ENCODE measurements around the gene LIPT1.
"Not testable (repeated sequence)": the region's sequence is repeated elsewhere in the genome, so short reads cannot be mapped to it uniquely, and the experiment has no call there.

Gene LIPT1

DNA sequence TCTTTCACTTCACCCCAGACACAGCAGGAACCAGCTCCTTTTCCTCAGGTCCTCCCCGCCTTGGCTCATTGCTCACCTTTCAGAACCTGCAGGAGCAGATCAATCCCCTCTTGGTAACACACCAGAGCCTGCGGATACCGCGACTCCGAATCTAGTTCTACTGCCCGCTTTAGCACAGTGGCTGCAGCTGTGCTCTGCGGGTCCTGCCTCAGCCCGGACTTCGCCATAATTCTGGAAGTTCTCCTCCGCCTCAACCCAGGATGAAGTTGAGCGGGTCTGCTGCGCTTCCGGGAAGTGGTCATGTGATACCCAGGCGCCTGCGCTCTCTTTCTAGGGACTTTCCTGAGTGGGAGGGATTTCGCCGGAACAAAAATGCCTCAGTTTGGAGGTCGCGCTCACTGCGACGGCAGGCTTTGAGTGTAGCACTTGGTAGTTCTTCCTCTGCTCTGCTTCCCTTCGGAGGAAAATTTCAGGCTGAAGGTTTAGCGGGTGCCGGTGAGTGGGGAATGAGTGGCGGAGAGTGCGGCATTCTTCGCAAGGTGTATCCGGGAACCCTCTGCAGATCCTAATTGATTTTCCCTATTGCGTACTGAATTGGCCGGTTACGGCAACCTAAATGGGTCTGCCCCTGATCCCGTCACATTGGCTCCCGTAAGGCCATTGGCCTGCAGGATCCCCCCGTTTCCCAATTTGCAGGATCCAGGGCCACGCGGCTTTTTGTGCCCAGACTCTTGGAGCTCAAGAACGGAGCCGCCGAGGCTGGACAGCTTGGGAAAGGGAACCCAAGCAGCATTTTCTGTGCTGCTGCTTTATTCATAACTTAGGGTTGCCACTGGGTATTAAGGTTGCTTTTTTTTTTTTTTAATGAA lies 26.2 kb downstream of the LIPT1 start, which contains the start of the genes MITD1 and MRPL30:
MITD1 (minus strand) TSS at position 304 of the 869 bp plus-strand sequence; CDS start at position 227, 77 bp downstream.
MRPL30 (plus strand) TSS at position 430 of the 869 bp plus-strand sequence. CDS start 5,020 bp downstream, outside the sequence.
- DNase-seq, result peak; percentile 90

GRCh38 chr2:99181624-99182000 lies 26.8 kb downstream of the LIPT1 start:
- DNase-seq, result no peak

GRCh38 chr2:99183025-99183424 lies 28.3 kb downstream of the LIPT1 start:
- DNase-seq, result no peak

DNA sequence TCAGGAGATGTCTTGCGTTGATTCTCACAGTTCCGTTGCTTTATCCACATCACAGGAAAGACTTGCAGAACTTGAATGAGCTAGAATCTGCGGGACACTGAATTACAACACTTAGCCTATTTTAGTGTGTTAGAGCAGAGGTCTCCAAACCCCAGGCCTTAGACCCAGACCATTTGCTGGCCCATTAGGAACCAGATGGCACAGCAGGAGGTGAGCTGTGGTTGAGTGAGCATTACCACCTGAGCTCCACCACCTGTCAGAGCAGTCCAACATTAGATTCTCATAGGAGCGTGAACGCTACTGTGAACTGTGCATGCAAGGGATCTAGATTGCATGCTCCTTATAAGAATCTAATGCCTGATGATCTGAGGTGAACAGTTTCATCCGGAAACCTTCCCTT lies 30.0 kb downstream of the LIPT1 start:
- no peak for DNase-seq

DNA sequence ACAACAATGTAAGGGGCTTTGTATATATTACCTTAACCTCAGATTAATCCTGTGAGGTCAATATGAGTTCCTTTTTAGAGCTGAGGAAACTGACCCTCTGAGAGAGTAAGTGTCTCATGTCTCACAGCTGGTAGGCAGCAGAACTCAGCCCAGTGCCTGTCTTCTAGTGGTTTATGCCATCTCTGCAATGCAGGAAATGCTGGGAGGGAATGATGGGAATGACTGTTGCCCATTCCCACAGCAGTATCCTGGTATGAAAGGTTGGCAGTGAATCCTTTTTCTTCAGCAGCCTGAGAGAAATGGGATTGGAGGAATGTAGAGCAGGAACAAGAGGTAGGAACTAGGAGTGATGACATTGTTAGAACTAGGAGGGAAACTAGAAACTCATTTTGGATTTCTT lies 32.2 kb downstream of the LIPT1 start:
- no peak for DNase-seq

GRCh38 chr2:99188357-99188756 lies 33.6 kb downstream of the LIPT1 start:
- no peak for DNase-seq

DNA sequence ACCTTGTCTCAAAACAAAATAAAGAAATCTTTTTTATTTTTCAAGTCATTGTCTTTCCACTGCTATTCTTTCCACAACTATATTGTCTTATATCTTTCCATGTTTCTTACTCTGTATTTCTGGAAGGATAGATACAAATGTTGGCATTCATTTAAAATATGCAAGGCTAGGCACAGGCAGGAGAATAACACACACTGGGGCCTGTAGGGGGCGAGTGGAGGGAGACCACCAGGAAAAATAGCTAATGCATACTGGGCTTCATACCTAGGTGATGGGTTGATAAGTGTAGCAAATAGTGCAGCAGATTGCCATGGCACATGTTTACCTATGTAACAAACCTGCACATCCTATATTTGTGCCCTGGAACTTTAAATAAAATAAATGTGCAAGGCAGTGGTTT lies 35.8 kb downstream of the LIPT1 start:
- DNase-seq, result no peak

DNA sequence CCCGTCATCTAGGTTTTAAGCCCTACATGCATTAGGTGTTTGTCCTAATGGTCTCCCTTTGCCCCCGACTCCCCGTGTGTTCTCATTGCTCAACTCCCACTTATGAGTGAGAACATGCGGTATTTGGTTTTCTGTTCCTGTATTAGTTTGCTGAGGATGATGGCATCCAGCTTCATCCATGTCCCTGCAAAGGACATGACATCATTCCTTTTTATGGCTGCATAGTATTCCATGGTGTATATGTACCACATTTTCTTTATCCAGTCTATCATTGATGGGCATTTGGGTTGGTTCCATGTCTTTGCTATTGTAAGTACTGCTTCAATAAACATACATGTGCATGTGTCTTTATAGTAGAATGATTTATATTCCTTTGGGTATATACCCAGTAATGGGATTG lies 37.6 kb downstream of the LIPT1 start:
- not testable (repeated sequence) for DNase-seq

DNA sequence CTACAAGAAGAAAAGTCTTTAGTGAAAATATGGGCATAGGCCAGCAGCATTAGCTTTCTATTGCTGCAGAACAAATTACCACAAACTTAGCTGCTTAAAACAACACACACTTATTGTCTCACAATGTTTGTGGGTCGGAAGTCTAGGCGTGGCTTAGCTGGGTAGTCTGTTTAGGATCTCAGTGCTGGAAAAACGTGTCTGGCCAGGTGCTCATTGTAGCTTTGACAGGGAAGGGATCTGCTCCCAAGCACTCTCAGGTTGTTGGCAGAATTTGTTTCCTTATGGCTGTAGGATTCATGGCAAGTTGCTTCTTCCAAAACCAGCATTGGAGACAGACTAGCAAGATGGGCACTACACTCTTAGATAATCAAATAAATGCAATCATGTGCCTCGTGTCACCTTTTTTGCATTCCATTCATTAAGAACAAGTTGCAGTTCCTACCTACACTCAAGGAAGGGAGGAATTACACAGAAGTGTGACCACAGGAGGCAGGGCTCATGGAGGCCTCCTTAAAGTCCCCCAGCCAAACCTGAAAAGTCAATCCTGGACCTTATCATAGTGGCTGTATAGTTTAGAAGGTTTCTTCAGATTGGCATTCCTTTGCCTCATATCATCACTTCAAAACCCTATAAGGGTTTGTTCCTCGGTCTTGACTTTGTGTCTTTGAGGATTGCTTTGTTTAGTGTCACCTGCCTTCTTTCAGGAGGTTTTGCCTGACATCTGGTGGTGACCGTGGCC lies 43.5 kb downstream of the LIPT1 start:
- no peak for DNase-seq

GRCh38 chr2:99200076-99200800 lies 45.5 kb downstream of the LIPT1 start:
- no peak for DNase-seq

GRCh38 chr2:99201959-99202678 lies 47.4 kb downstream of the LIPT1 start:
- no peak for DNase-seq

DNA sequence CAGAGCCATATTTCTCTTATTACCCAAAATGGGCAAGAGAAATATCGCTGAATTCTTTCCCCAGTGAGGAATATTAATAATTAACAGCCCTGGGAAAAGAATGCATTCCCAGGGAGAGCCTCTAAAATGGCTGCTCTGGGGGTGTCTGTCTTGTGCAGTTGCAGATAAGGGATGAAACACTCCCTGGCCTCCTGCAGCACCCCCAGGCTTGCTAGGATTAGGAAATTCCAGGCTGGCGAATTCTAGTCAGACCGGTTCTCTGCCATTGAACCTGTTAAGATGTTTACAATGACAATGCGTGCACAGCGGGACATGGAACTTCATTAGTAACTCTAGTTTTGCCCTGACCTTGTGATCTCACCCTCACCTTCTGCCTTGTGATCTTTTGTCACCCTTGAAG lies 50.7 kb downstream of the LIPT1 start:
- no peak for DNase-seq

All from DMS 273 treated with DMSO at 0.1 percent for 48 hours (cell line).